Activated CD8-positive, alpha-beta memory T cell treated with anti-CD3 and anti-CD28 coated beads for 4 hours (primary cell): ENCODE measurements around the gene FBXW4.

Source experiments
- DNase-seq, 2 donors: peaks; one replicate each; pipeline ENCODE4 v3.0.0-alpha.2; 2020; ENCODE audit warnings: low read depth in 2 of 2

FBXW4 gene

GRCh38 chr10:101694674-101695403, at the start of gene FBXW4:
FBXW4 (minus strand) TSS chr10:101695170; CDS start chr10:101695105, 65 bp downstream.
- peak; percentile 43 to 53 for DNase-seq

- no peak for DNase-seq
These were observed 49.3 kb upstream of the FBXW4 start for GRCh38 chr10:101744267-101744666.

GRCh38 chr10:101741938-101742337, 47.0 kb upstream of the FBXW4 start:
- no peak for DNase-seq

GRCh38 chr10:101736666-101737065, 41.7 kb upstream of the FBXW4 start:
- no peak for DNase-seq

GRCh38 chr10:101732096-101732495, 37.1 kb upstream of the FBXW4 start:
- no peak for DNase-seq

GRCh38 chr10:101726115-101726387, 31.1 kb upstream of the FBXW4 start:
- DNase-seq = no peak

- no peak for DNase-seq
These were observed 30.5 kb upstream of the FBXW4 start for GRCh38 chr10:101725296-101726114.

GRCh38 chr10:101724446-101724845, 29.5 kb upstream of the FBXW4 start:
- no peak for DNase-seq

- DNase-seq = no peak
These were observed 28.2 kb upstream of the FBXW4 start for GRCh38 chr10:101723176-101723575.

GRCh38 chr10:101721806-101722205, 26.8 kb upstream of the FBXW4 start:
- DNase-seq = no peak

- DNase-seq = no peak
These were observed 25.7 kb upstream of the FBXW4 start for GRCh38 chr10:101720606-101721230.

GRCh38 chr10:101718690-101719275, 23.8 kb upstream of the FBXW4 start:
- DNase-seq = no peak

GRCh38 chr10:101716891-101717659, 22.1 kb upstream of the FBXW4 start:
- DNase-seq = no peak

- no peak for DNase-seq
These were observed 18.0 kb upstream of the FBXW4 start for GRCh38 chr10:101712997-101713396.

GRCh38 chr10:101710793-101711192, 15.8 kb upstream of the FBXW4 start:
- no peak for DNase-seq

GRCh38 chr10:101710059-101710695, 15.2 kb upstream of the FBXW4 start:
- no peak for DNase-seq

- DNase-seq = no peak
These were observed 14.5 kb upstream of the FBXW4 start for GRCh38 chr10:101709359-101710058.

- no peak for DNase-seq
These were observed 13.9 kb upstream of the FBXW4 start for GRCh38 chr10:101708870-101709269.

- DNase-seq = no peak
These were observed 13.1 kb upstream of the FBXW4 start for GRCh38 chr10:101708073-101708472.

- no peak for DNase-seq
These were observed 9.4 kb upstream of the FBXW4 start for GRCh38 chr10:101704331-101704730.

- no peak for DNase-seq
These were observed 1.7 kb upstream of the FBXW4 start for GRCh38 chr10:101696632-101697031.
